GM12801 (cell line): ENCODE results near the gene PCDHGC5.

ENCODE experiments used
- TF ChIP-seq, protein P1 (sequence below): IDR thresholded peaks from one replicate; pipeline ENCODE4 v1.5.1; 2011; ENCODE audit warnings: control low read depth; ENCODE audit not compliant: insufficient read length; ENCODE audit errors: extremely low read depth

The PCDHGC5 gene

DNA sequence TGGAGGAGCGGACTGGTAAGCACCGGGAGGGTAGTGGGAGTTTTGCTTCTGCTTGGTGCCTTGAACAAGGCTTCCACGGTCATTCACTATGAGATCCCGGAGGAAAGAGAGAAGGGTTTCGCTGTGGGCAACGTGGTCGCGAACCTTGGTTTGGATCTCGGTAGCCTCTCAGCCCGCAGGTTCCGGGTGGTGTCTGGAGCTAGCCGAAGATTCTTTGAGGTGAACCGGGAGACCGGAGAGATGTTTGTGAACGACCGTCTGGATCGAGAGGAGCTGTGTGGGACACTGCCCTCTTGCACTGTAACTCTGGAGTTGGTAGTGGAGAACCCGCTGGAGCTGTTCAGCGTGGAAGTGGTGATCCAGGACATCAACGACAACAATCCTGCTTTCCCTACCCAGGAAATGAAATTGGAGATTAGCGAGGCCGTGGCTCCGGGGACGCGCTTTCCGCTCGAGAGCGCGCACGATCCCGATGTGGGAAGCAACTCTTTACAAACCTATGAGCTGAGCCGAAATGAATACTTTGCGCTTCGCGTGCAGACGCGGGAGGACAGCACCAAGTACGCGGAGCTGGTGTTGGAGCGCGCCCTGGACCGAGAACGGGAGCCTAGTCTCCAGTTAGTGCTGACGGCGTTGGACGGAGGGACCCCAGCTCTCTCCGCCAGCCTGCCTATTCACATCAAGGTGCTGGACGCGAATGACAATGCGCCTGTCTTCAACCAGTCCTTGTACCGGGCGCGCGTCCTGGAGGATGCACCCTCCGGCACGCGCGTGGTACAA lies 12.6 kb upstream of the PCDHGC5 start:
- TF ChIP-seq, protein P1, sequence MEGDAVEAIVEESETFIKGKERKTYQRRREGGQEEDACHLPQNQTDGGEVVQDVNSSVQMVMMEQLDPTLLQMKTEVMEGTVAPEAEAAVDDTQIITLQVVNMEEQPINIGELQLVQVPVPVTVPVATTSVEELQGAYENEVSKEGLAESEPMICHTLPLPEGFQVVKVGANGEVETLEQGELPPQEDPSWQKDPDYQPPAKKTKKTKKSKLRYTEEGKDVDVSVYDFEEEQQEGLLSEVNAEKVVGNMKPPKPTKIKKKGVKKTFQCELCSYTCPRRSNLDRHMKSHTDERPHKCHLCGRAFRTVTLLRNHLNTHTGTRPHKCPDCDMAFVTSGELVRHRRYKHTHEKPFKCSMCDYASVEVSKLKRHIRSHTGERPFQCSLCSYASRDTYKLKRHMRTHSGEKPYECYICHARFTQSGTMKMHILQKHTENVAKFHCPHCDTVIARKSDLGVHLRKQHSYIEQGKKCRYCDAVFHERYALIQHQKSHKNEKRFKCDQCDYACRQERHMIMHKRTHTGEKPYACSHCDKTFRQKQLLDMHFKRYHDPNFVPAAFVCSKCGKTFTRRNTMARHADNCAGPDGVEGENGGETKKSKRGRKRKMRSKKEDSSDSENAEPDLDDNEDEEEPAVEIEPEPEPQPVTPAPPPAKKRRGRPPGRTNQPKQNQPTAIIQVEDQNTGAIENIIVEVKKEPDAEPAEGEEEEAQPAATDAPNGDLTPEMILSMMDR: no peak

- TF ChIP-seq, protein P1: no peak
These were observed 11.8 kb upstream of the PCDHGC5 start for GRCh38 chr5:141477044-141477575.

DNA sequence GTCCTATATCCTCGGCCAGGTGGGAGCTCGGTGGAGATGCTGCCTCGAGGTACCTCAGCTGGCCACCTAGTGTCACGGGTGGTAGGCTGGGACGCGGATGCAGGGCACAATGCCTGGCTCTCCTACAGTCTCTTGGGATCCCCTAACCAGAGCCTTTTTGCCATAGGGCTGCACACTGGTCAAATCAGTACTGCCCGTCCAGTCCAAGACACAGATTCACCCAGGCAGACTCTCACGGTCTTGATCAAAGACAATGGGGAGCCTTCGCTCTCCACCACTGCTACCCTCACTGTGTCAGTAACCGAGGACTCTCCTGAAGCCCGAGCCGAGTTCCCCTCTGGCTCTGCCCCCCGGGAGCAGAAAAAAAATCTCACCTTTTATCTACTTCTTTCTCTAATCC lies 11.1 kb upstream of the PCDHGC5 start:
- TF ChIP-seq, protein P1: no peak

GRCh38 chr5:141478321-141478945 lies 10.4 kb upstream of the PCDHGC5 start:
- TF ChIP-seq, protein P1: no peak

DNA sequence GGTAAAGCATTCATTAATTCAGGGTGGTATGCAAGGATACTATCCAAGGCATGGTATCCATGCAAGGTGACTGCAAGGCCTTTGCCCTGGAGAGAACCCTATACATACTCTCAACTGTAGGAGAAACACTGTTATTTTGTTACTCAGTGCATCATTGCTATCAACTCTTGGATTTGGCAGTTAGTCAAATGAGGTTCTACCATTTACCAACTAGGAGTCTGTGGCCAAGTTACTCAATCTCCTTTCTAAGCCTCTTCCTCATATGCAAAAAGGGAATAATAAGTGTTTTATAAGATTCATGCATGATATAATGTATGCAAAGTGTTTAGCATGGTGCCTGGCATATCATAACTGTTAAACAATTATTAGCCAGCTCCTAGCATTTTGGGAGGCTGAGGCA lies 9.1 kb upstream of the PCDHGC5 start:
- TF ChIP-seq, protein P1: no peak

DNA sequence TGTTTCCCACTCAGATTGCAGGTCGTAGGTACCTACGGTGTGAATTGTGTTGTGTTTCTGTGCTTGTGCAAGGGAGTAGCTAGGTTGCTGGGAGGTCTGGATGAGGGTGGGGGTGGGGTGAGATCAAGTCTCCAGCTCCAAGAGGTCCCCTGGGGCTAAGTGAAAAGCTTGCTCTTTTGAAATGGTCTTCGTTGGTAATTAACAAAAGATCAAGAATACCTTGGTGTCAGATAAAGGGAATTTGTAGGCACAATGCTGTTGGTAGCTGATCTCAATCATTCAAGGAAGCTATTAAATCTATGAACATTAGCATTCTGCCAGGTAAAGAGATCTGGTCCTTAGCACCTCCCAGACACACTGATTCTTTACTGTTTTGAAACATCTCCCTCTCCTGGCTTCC lies 5.0 kb upstream of the PCDHGC5 start:
- TF ChIP-seq, protein P1: no peak

DNA sequence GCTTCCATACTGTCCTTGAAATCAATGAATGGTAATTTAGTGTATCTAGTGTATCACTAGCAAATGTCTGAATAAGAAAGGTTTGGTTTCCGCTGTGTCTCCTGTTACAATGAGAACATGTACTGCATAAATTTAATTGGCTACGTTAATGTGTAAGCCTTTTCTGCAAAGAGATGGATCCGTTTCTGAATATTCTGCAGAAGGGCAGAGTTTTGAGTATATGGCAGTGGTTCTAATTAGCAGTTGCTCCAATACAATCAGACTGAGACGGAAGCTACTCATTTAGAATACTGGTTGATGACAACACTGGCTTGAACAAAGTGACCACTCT lies 4.6 kb upstream of the PCDHGC5 start:
- TF ChIP-seq, protein P1: no peak
